H1 (cell line): ENCODE data around the gene ADAMTS17. TPM values are rescaled to one million over a fixed set of nuclear protein-coding genes. Genes with fewer than 3 reads are reported as not detected.

Source experiments
- CTCF ChIA-PET: fragments of 300-600 bp; sonication (Branson Sonifier 250); formaldehyde crosslinking; loops from one replicate; lab custom pipeline; 2021; ENCODE audit not compliant: partially characterized antibody; lab: Charles Lee
- POLR2A ChIA-PET: fragments of 300-600 bp; sonication (Branson Sonifier 250); formaldehyde crosslinking; loops from one replicate; lab custom pipeline; 2021; ENCODE audit warnings: inconsistent platforms; ENCODE audit not compliant: partially characterized antibody; lab: Charles Lee
- DNase-seq, 2 experiments: peaks; one replicate each; pipeline versions ENCODE4 v3.0.0 to v3.0.0-alpha.2; 2010 to 2022; ENCODE audit warnings: low spot score in 2 of 2, low read depth in 1 of 2, mixed read lengths in 1 of 2
- FAIRE-seq: peaks from 2 replicates; lab custom pipeline; 2011; peaks lifted over from hg19 to GRCh38; lab: Jason Lieb, UNC
- H2AFZ ChIP-seq: 2 replicates; pipeline ENCODE4 v1.8.1; 2012; ENCODE audit warnings: low read length, inconsistent platforms
- H2AK5ac ChIP-seq: 2 replicates; pipeline ENCODE4 v1.6.1; 2013; ENCODE audit warnings: low read depth, low read length
- H2BK120ac ChIP-seq: replicated peaks from 2 replicates; pipeline ENCODE3; 2013; ENCODE audit warnings: low read depth, low read length, inconsistent platforms
- H2BK12ac ChIP-seq: 2 replicates; pipeline ENCODE4 v1.6.1; 2013; ENCODE audit warnings: low read depth, low read length
- H2BK15ac ChIP-seq: 2 replicates; pipeline ENCODE4 v1.6.1; 2013; ENCODE audit warnings: low read length
- H2BK20ac ChIP-seq: 2 replicates; pipeline ENCODE4 v1.6.1; 2013; ENCODE audit warnings: low read length
- H2BK5ac ChIP-seq: 2 replicates; pipeline ENCODE4 v1.6.1; 2013; ENCODE audit warnings: low read depth, low read length
- H3K14ac ChIP-seq: 2 replicates; pipeline ENCODE4 v1.6.1; 2013; ENCODE audit warnings: inconsistent platforms; ENCODE audit not compliant: insufficient read length
- H3K18ac ChIP-seq: 2 replicates; pipeline ENCODE4 v1.6.1; 2013; ENCODE audit warnings: low read length; ENCODE audit errors: extremely low read depth
- H3K23ac ChIP-seq: 2 replicates; pipeline ENCODE4 v1.6.1; 2013; ENCODE audit warnings: inconsistent platforms; ENCODE audit not compliant: insufficient read length
- H3K23me2 ChIP-seq: 2 replicates; pipeline ENCODE4 v1.6.1; 2013; ENCODE audit warnings: low read depth, low read length
- H3K27ac ChIP-seq: 2 replicates; pipeline ENCODE4 v1.6.1; 2011; ENCODE audit warnings: low read depth, low read length, inconsistent platforms
- H3K27me3 ChIP-seq, 4 experiments: replicated peaks in 1 of 4; 1 replicate in 1 of 4; 2 replicates in 3 of 4; pipeline versions ENCODE4 v1.6.1 to v1.8.1; 2011 to 2013; ENCODE audit warnings: low read length in 3 of 4, mild to moderate bottlenecking in 3 of 4, inconsistent platforms in 2 of 4, mixed read lengths in 2 of 4, moderate library complexity in 1 of 4; ENCODE audit not compliant: control insufficient read depth in 3 of 4, insufficient read depth in 3 of 4; ENCODE audit errors: extremely low read depth in 1 of 4
- H3K36me3 ChIP-seq, 4 experiments: 2 replicates each; pipeline versions ENCODE4 v1.6.1 to v1.8.1; 2011 to 2013; ENCODE audit warnings: mild to moderate bottlenecking in 4 of 4, low read length in 3 of 4, moderate library complexity in 2 of 4, control low read depth in 1 of 4, inconsistent platforms in 1 of 4; ENCODE audit not compliant: insufficient read depth in 4 of 4, control insufficient read depth in 2 of 4
- H3K4ac ChIP-seq: replicated peaks from 2 replicates; pipeline ENCODE3; 2013; ENCODE audit warnings: low read length, low read depth, mixed read lengths, inconsistent platforms; ENCODE audit not compliant: insufficient read length
- H3K4me1 ChIP-seq, 4 experiments: replicated peaks in 1 of 4; 1 replicate in 1 of 4; 2 replicates in 3 of 4; pipeline versions ENCODE4 v1.6.1 to v1.8.1; 2011 to 2013; ENCODE audit warnings: low read length in 3 of 4, inconsistent platforms in 2 of 4, mixed read lengths in 1 of 4; ENCODE audit not compliant: insufficient read depth in 4 of 4, control insufficient read depth in 3 of 4
- H3K4me2 ChIP-seq, 2 experiments: 2 replicates each; pipeline versions ENCODE4 v1.6.1 to v1.8.1; 2011 to 2013; ENCODE audit warnings: low read depth in 2 of 2, low read length in 2 of 2, control low read depth in 1 of 2, inconsistent platforms in 1 of 2, mild to moderate bottlenecking in 1 of 2; ENCODE audit not compliant: insufficient read depth in 1 of 2
- H3K4me3 ChIP-seq, 4 experiments: fragments of 200-600, 300-600 bp in 1 of 4; sonication (generic), shearing (Covaris generic), sonication (Bioruptor Twin) in 1 of 4; 2 replicates each; pipeline versions ENCODE4 v1.5.1 to v1.8.1; 2011 to 2016; ENCODE audit warnings: low read length in 4 of 4, low read depth in 3 of 4, control low read depth in 2 of 4, inconsistent platforms in 2 of 4, mild to moderate bottlenecking in 2 of 4, mixed read lengths in 1 of 4, moderate library complexity in 1 of 4; ENCODE audit not compliant: insufficient read depth in 2 of 4; ENCODE audit errors: extremely low read depth in 1 of 4
- H3K56ac ChIP-seq: replicated peaks from 2 replicates; pipeline ENCODE3; 2013; ENCODE audit warnings: low read depth, mild to moderate bottlenecking, mixed read lengths, low read length, inconsistent platforms; ENCODE audit not compliant: insufficient read length
- H3K79me1 ChIP-seq: 2 replicates; pipeline ENCODE4 v1.6.1; 2013; ENCODE audit warnings: low read depth, low read length, control low read depth
- H3K79me2 ChIP-seq, 2 experiments: 2 replicates each; pipeline versions ENCODE4 v1.6.1 to v1.8.1; 2012 to 2013; ENCODE audit warnings: low read length in 2 of 2, mild to moderate bottlenecking in 2 of 2, inconsistent platforms in 1 of 2; ENCODE audit not compliant: insufficient read depth in 2 of 2, control insufficient read depth in 1 of 2
- H3K9ac ChIP-seq, 4 experiments: replicated peaks in 1 of 4; 1 replicate in 1 of 4; 2 replicates in 3 of 4; pipeline versions ENCODE4 v1.6.1 to v1.8.1; 2011 to 2013; ENCODE audit warnings: low read depth in 3 of 4, low read length in 3 of 4, control low read depth in 2 of 4, mild to moderate bottlenecking in 2 of 4, moderate library complexity in 2 of 4, inconsistent platforms in 1 of 4; ENCODE audit errors: extremely low read depth in 1 of 4
- H3K9me3 ChIP-seq, 2 experiments: 2 replicates each; pipeline versions ENCODE4 v1.6.1 to v1.8.1; 2012 to 2013; ENCODE audit warnings: mild to moderate bottlenecking in 2 of 2, moderate library complexity in 2 of 2, control low read depth in 1 of 2, inconsistent platforms in 1 of 2, low read depth in 1 of 2, low read length in 1 of 2, mixed read lengths in 1 of 2; ENCODE audit not compliant: insufficient read depth in 2 of 2
- H4K20me1 ChIP-seq, 2 experiments: replicated peaks in 1 of 2; 2 replicates each; pipeline versions ENCODE3 to v1.8.1; 2011 to 2013; ENCODE audit warnings: inconsistent platforms in 2 of 2, low read length in 2 of 2, mild to moderate bottlenecking in 1 of 2; ENCODE audit not compliant: insufficient read depth in 2 of 2, control insufficient read depth in 1 of 2
- H4K5ac ChIP-seq: 2 replicates; pipeline ENCODE4 v1.6.1; 2013; ENCODE audit warnings: low read length, low read depth, mixed read lengths, inconsistent platforms; ENCODE audit not compliant: insufficient read length
- H4K8ac ChIP-seq: 2 replicates; pipeline ENCODE4 v1.8.0; 2013; ENCODE audit warnings: mild to moderate bottlenecking, moderate library complexity, low read length, inconsistent platforms; ENCODE audit not compliant: insufficient read depth; ENCODE audit errors: extremely low read depth
- H4K91ac ChIP-seq: replicated peaks from 2 replicates; pipeline ENCODE3; 2013; ENCODE audit warnings: low read length, mixed read lengths, inconsistent platforms; ENCODE audit not compliant: insufficient read length
- BACH1 ChIP-seq: IDR thresholded peaks from 2 replicates; pipeline ENCODE4 v1.6.1; 2012; ENCODE audit warnings: low read length, improper control_type of control experiment
- BCL11A ChIP-seq, 2 experiments: IDR thresholded peaks; one replicate each; pipeline ENCODE4 v1.6.1; 2011; ENCODE audit warnings: low read depth in 2 of 2, low read length in 2 of 2, mild to moderate bottlenecking in 2 of 2
- HDAC2 ChIP-seq, 2 experiments: fragments of 300-600 bp in 1 of 2; sonication (generic) in 1 of 2; IDR thresholded peaks; 2 replicates each; pipeline ENCODE4 v1.6.1; 2011 to 2012; ENCODE audit warnings: low read depth in 2 of 2, low read length in 2 of 2, mild to moderate bottlenecking in 2 of 2, moderate library complexity in 2 of 2, borderline replicate concordance in 1 of 2, inconsistent platforms in 1 of 2
- POLR2AphosphoS5 ChIP-seq: IDR thresholded peaks from 2 replicates; pipeline ENCODE4 v1.6.1; 2011; ENCODE audit warnings: low read depth, low read length
- POU5F1 ChIP-seq: IDR thresholded peaks from 2 replicates; pipeline ENCODE4 v1.6.1; 2011; ENCODE audit warnings: low read depth, mild to moderate bottlenecking, low read length, moderate library complexity
- SIN3A ChIP-seq, 2 experiments: IDR thresholded peaks in 1 of 2; conservative IDR thresholded peaks in 1 of 2; 2 replicates each; pipeline ENCODE4 v1.6.1; 2011 to 2012; ENCODE audit warnings: low read length in 2 of 2, improper control_type of control experiment in 1 of 2, low read depth in 1 of 2, mild to moderate bottlenecking in 1 of 2
- SIX5 ChIP-seq: IDR thresholded peaks from 2 replicates; pipeline ENCODE4 v1.6.1; 2011; ENCODE audit warnings: mild to moderate bottlenecking, low read depth, low read length
- TCF12 ChIP-seq: IDR thresholded peaks from 2 replicates; pipeline ENCODE4 v1.6.1; 2011; ENCODE audit warnings: low read depth, mild to moderate bottlenecking, low read length
- TEAD4 ChIP-seq: IDR thresholded peaks from 2 replicates; pipeline ENCODE4 v1.6.1; 2012; ENCODE audit warnings: low read depth, low read length, inconsistent platforms, mixed read lengths
- WGBS, 2 experiments: shearing (Covaris generic) in 1 of 2; methylation state at CpG; one replicate each; pipeline versions ENCODE4 v1.1.6 to v1.1.7; 2013 to 2015; ENCODE audit warnings: low lambda C conversion rate in 2 of 2, mixed read lengths in 2 of 2, inconsistent platforms in 1 of 2, low coverage in 1 of 2, missing lambda C conversion rate in 1 of 2; ENCODE audit not compliant: insufficient replicate concordance in 2 of 2, insufficient coverage in 1 of 2, insufficient read length in 1 of 2; ENCODE audit errors: extremely low coverage in 1 of 2, missing lambda C conversion rate in 1 of 2; 5-methylcytosine and 5-hydroxymethylcytosine counted together
- polyA plus RNA-seq, 7 experiments: library from polyadenylated mRNA; depleted of rRNA in 3 of 7; stranded (reverse) in 5 of 7; unstranded in 2 of 7; fragments of >200 nt in 5 of 7; fragments of 200-250 nt in 2 of 7; gene quantifications; 1 replicate in 5 of 7; 2 replicates in 1 of 7; 4 replicates in 1 of 7; pipeline versions ENCODE4 v1.2.1 to v1.2.3, GENCODE V29; 2011 to 2013; ENCODE audit warnings: missing spikeins in 2 of 7, mixed read lengths in 2 of 7
- total RNA-seq: library from RNA; stranded (reverse); fragmentation: NEBNext Ultra II Directional; extraction: Animal tissue kit (Norgen Biotek cat#: 25700); gene quantifications from 2 replicates; pipeline ENCODE4 v1.2.1, GENCODE V29; 2021
- TF ChIP-seq, protein P1 (sequence below), 3 experiments: IDR thresholded peaks; 1 replicate in 2 of 3; 2 replicates in 1 of 3; pipeline versions ENCODE4 v1.5.1 to v1.6.1; 2011; ENCODE audit warnings: low read length in 3 of 3, mild to moderate bottlenecking in 3 of 3, inconsistent platforms in 2 of 3, low read depth in 1 of 3, moderate library complexity in 1 of 3; ENCODE audit not compliant: insufficient read depth in 1 of 3; ENCODE audit errors: control extremely low read depth in 1 of 3
- TF ChIP-seq, protein P2 (sequence below): IDR thresholded peaks from 2 replicates; pipeline ENCODE4 v1.6.1; 2012; ENCODE audit warnings: inconsistent platforms

Gene ADAMTS17
- total and polyA plus RNA-seq, 2 of the 8 experiments (the other 6 are each of a cell fraction or from before 2014, with no cell fraction given) = 0.51 to 1.7 TPM

GRCh38 chr15:99996660-99997059 lies 345.1 kb downstream of the ADAMTS17 start:
- H2BK12ac ChIP-seq = no peak overlapping the region
- H3K9ac ChIP-seq = no peak overlapping the region
- no peak overlapping the region for H2BK20ac ChIP-seq
- no peak overlapping the region for H3K14ac ChIP-seq
- H3K4me1 ChIP-seq = peaks cover 4 to 17% (median 11%) of the 10 kb centered on the region in 4 experiments
- H3K4me3 ChIP-seq = no peak overlapping the region
- H3K4ac ChIP-seq = no peak overlapping the region
- H3K23ac ChIP-seq = no peak overlapping the region
- no peak overlapping the region for H4K91ac ChIP-seq
- H2AFZ ChIP-seq = no peak overlapping the region
- POLR2A ChIA-PET = interaction anchor here (0.6 kb wide), 1 partner anchor 691 kb away, joined by 4 read pairs; no protein-coding TSS in a partner anchor
- H3K18ac ChIP-seq = no peak overlapping the region
- no peaks in the 10 kb centered on the region for H4K20me1 ChIP-seq
- H3K79me2 ChIP-seq = no peaks in the 10 kb centered on the region
- H4K8ac ChIP-seq = no peak overlapping the region
- H3K23me2 ChIP-seq = no peaks in the 10 kb centered on the region
- no peak overlapping the region for H2BK5ac ChIP-seq
- no peaks in the 10 kb centered on the region for H3K79me1 ChIP-seq
- no peak for DNase-seq
- H2BK15ac ChIP-seq = no peak overlapping the region
- no peak overlapping the region for H2AK5ac ChIP-seq
- CTCF ChIA-PET = interaction anchor here (1.1 to 1.4 kb wide), 2 partner anchors 15 to 342 kb away, joined by 3 read pairs; no protein-coding TSS in a partner anchor
- 98% methylated on average over 3 of the region's 3 CpGs; no CpG with 5 or more reads in 1 of the 2 experiments for WGBS, 2 experiments
- H3K27me3 ChIP-seq = no peaks in the 10 kb centered on the region; a peak in 1 of 7 replicates
- no peaks in the 10 kb centered on the region for H3K9me3 ChIP-seq
- no peak overlapping the region for H3K56ac ChIP-seq
- no peak overlapping the region for H3K4me2 ChIP-seq
- no peak overlapping the region for H4K5ac ChIP-seq
- no peaks in the 10 kb centered on the region for H3K36me3 ChIP-seq
- peak overlapping the region; percentile 75 for H2BK120ac ChIP-seq
- no peak for FAIRE-seq
- no peak overlapping the region for H3K27ac ChIP-seq
- TF ChIP-seq TCF12 (no peak), TEAD4 (no peak), SIX5 (no peak), SIN3A (conservative IDR thresholded peaks at IDR 0.05 in 1 of 2, IDR thresholded peaks at IDR 0.05 in 1 of 2; ENCODE audit: low read depth in 1 of 2, low read length in 2 of 2) (no peak), POLR2AphosphoS5 (no peak), POU5F1 (no peak), BCL11A (IDR thresholded peaks at IDR 0.05; ENCODE audit: low read depth in 2 of 2, low read length in 2 of 2) (no peak), BACH1 (no peak), HDAC2 (IDR thresholded peaks at IDR 0.05; ENCODE audit: borderline replicate concordance in 1 of 2, low read depth in 2 of 2, low read length in 2 of 2) (no peak)
- TF ChIP-seq, protein P1, sequence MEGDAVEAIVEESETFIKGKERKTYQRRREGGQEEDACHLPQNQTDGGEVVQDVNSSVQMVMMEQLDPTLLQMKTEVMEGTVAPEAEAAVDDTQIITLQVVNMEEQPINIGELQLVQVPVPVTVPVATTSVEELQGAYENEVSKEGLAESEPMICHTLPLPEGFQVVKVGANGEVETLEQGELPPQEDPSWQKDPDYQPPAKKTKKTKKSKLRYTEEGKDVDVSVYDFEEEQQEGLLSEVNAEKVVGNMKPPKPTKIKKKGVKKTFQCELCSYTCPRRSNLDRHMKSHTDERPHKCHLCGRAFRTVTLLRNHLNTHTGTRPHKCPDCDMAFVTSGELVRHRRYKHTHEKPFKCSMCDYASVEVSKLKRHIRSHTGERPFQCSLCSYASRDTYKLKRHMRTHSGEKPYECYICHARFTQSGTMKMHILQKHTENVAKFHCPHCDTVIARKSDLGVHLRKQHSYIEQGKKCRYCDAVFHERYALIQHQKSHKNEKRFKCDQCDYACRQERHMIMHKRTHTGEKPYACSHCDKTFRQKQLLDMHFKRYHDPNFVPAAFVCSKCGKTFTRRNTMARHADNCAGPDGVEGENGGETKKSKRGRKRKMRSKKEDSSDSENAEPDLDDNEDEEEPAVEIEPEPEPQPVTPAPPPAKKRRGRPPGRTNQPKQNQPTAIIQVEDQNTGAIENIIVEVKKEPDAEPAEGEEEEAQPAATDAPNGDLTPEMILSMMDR (IDR thresholded peaks at IDR 0.05; ENCODE audit: control extremely low read depth in 1 of 3, insufficient read depth in 1 of 3, low read depth in 1 of 3, low read length in 3 of 3) = no peak
- TF ChIP-seq, protein P2, sequence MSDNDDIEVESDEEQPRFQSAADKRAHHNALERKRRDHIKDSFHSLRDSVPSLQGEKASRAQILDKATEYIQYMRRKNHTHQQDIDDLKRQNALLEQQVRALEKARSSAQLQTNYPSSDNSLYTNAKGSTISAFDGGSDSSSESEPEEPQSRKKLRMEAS = no peak
